HG03354 (cell line): ENCODE results near the gene CMSS1.

ENCODE experiments used
- ATAC-seq: cut with Tn5 transposase; IDR thresholded peaks from one replicate; pipeline ENCODE4 v1.9.1; 2021; ENCODE audit warnings: mild to moderate bottlenecking; ENCODE audit not compliant: unreplicated experiment, poor library complexity, severe bottlenecking

CMSS1 gene

GRCh38 chr3:100175637-100176280 is 358.1 kb downstream of the CMSS1 start:
- no peak for ATAC-seq

- no peak for ATAC-seq
Observed at GRCh38 chr3:100179692-100180349, 362.2 kb downstream of the CMSS1 start.

GRCh38 chr3:100183608-100184125 is 366.0 kb downstream of the CMSS1 start:
- ATAC-seq = no peak

GRCh38 chr3:100184948-100185570 is 367.4 kb downstream of the CMSS1 start:
- ATAC-seq = no peak

- no peak for ATAC-seq
Observed at GRCh38 chr3:100185847-100186246, 368.2 kb downstream of the CMSS1 start.

- no peak for ATAC-seq
Observed at GRCh38 chr3:100189444-100189964, 371.8 kb downstream of the CMSS1 start.

GRCh38 chr3:100195375-100195774 is 377.7 kb downstream of the CMSS1 start:
- no peak for ATAC-seq

- ATAC-seq = no peak
Observed at GRCh38 chr3:100197876-100198275, 380.2 kb downstream of the CMSS1 start.

GRCh38 chr3:100198579-100199269 is 381.1 kb downstream of the CMSS1 start:
- ATAC-seq = no peak

GRCh38 chr3:100205171-100205570 is 387.5 kb downstream of the CMSS1 start:
- no peak for ATAC-seq

- ATAC-seq = no peak
Observed at GRCh38 chr3:100206687-100207086, 389.0 kb downstream of the CMSS1 start.

- ATAC-seq = no peak
Observed at GRCh38 chr3:100207886-100208285, 390.2 kb downstream of the CMSS1 start.

GRCh38 chr3:100209169-100209568 is 391.5 kb downstream of the CMSS1 start:
- ATAC-seq = no peak

- peak; percentile 94 for ATAC-seq
Observed at GRCh38 chr3:100209948-100210771, 392.5 kb downstream of the CMSS1 start.

- ATAC-seq = peak; percentile 41
Observed at GRCh38 chr3:100210772-100211135, 393.1 kb downstream of the CMSS1 start.

GRCh38 chr3:100213891-100214573 is 396.4 kb downstream of the CMSS1 start:
- no peak for ATAC-seq

GRCh38 chr3:100214574-100214964 is 396.9 kb downstream of the CMSS1 start:
- no peak for ATAC-seq

GRCh38 chr3:100216713-100217112 is 399.1 kb downstream of the CMSS1 start:
- no peak for ATAC-seq

- ATAC-seq = no peak
Observed at GRCh38 chr3:100221159-100221558, 403.5 kb downstream of the CMSS1 start.
